Large intestine (tissue), 3 donors: ENCODE data around the gene TENT4B. TPM values are rescaled to one million over a fixed set of nuclear protein-coding genes. Genes with fewer than 3 reads are reported as not detected.

Experiments used
- DNase-seq, 2 donors: peaks; one replicate each; pipeline versions ENCODE4 v3.0.0 to v3.0.0-alpha.2; 2013
- H3K27ac ChIP-seq: one replicate; pipeline ENCODE4 v1.5.1; 2013; ENCODE audit warnings: low read length
- H3K27me3 ChIP-seq: 2 replicates; pipeline ENCODE4 v1.6.1; 2013; ENCODE audit warnings: low read length; ENCODE audit not compliant: control insufficient read depth, insufficient read depth
- H3K36me3 ChIP-seq: 2 replicates; pipeline ENCODE4 v1.6.1; 2013; ENCODE audit warnings: low read length; ENCODE audit not compliant: control insufficient read depth, insufficient read depth
- H3K4me1 ChIP-seq: one replicate; pipeline ENCODE4 v1.6.1; 2013; ENCODE audit warnings: low read length; ENCODE audit not compliant: control insufficient read depth, insufficient read depth
- H3K4me3 ChIP-seq: one replicate; pipeline ENCODE4 v1.5.1; 2013; ENCODE audit warnings: low read length
- H3K9me3 ChIP-seq: one replicate; pipeline ENCODE4 v1.6.1; 2013; ENCODE audit warnings: mild to moderate bottlenecking, low read depth, low read length, moderate library complexity; ENCODE audit not compliant: control insufficient read depth
- WGBS: methylation state at CpG from one replicate; pipeline ENCODE4 v1.1.5; 2013; ENCODE audit warnings: low lambda C conversion rate; ENCODE audit not compliant: insufficient coverage; 5-methylcytosine and 5-hydroxymethylcytosine counted together
- polyA plus RNA-seq: library from polyadenylated mRNA; unstranded; fragments of 120-200 nt; gene quantifications from one replicate; pipeline ENCODE4 v1.2.1, GENCODE V29; 2013

TENT4B gene
- polyA plus RNA-seq, 1 donor = 17.2 TPM

DNA sequence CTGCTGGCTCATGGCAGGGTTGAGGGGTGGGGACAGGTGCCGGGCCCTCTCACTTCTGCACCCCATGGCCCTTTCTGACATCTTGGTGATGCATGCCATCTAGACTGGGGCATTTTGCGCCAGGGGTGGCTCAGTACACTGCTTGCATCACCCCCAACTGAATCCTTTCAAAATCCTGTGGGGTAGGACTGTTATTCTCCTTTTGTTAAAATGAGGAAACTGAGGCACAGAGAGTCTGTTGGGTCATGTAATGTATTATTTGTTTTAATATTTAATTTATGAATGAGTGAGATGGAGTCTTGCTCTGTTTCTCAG, 123.2 kb downstream of the TENT4B start:
- Histone ChIP-seq H3K9me3 (no peaks in the 10 kb centered on the region), H3K4me3 (no peak overlapping the region), H3K4me1 (no peaks in the 10 kb centered on the region), H3K27me3 (no peaks in the 10 kb centered on the region), H3K27ac (no peak overlapping the region), H3K36me3 (no peaks in the 10 kb centered on the region)
- no peak for DNase-seq
- WGBS = no CpG with 5 or more reads among the region's 2 CpGs

DNA sequence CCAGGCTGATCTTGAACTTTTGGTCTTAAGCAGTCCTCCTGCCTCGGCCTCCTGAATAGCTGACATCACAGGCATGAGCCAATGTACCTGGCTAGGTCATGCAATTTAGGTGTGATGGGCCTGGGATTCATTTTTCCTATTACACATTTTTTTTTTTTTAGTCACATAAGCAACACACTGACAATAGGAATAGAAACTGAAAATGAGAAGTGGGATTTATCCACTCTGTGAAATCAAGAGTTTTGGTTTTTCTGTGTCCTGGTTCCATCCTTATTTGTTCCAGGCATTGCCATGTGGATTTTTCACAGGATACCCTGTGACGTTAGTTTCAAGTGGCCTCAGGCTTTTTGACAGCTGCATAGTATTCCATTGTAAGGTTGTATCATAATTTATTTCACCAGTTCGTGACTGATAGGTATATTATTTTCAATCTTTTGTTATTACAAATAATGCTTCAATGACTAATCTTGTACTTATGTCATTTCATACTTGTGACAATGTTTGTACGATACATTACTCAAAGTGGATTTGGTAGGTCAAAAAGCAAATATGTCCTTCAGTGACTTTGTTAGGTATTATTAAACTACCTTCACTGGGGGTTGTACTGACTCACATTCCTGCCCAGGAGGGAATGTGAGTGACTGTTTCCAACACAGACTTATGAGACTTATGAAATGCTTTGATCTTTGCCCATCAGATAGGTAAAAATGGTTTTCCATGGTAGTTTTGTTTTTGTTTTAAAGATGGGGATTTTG, 123.9 kb downstream of the TENT4B start:
- Histone ChIP-seq H3K4me3 (no peak overlapping the region), H3K27ac (no peak overlapping the region), H3K4me1 (no peaks in the 10 kb centered on the region), H3K36me3 (no peaks in the 10 kb centered on the region), H3K9me3 (no peaks in the 10 kb centered on the region), H3K27me3 (no peaks in the 10 kb centered on the region)
- 100% methylated on average over 1 of the region's 4 CpGs for WGBS
- no peak for DNase-seq

DNA sequence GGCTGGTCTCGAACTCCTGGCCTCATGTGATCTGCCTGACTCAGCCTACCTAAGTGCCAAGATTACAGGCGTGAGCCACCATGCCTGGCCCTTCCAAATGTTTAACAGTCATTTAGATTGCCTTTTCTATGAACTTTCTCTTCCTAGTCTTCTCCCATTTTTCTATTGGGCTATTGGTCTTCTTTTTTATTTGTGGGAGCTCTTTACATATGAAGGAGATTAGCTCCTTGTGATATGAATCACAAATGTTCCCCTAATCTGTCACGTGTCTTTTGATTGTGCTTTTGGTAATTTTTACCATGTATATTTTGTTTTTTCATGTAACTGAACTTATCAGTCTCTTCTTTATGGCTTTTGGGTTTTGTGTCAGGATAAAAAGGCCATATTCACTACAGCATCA, 125.1 kb downstream of the TENT4B start:
- no peaks in the 10 kb centered on the region for H3K36me3 ChIP-seq
- H3K4me1 ChIP-seq = peaks cover 9% of the 10 kb centered on the region
- H3K27ac ChIP-seq = no peak overlapping the region
- DNase-seq = no peak
- no peaks in the 10 kb centered on the region for H3K9me3 ChIP-seq
- no peaks in the 10 kb centered on the region for H3K27me3 ChIP-seq
- no peak overlapping the region for H3K4me3 ChIP-seq
- 100% methylated on average over 2 of the region's 3 CpGs for WGBS

DNA sequence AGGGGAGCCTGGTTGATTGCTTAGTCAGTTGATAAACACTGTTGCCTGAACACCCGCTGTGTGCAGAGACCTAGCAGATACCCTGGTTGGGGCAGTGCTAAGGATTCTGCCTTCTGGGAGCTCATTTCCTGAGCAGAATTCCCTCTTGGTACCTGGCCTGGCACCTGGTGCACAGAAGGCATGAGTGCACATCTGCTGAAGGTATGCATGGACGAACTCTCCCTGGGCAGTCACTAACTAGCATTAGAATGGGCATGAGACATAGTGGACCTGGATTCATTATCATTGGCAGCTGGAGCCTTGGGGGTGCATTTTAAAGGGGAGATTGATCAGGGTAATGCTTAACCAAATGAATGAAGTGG, 126.4 kb downstream of the TENT4B start:
- H3K4me1 ChIP-seq = peaks cover 13% of the 10 kb centered on the region
- WGBS = 100% methylated on average over 1 of the region's 2 CpGs
- H3K36me3 ChIP-seq = no peaks in the 10 kb centered on the region
- no peaks in the 10 kb centered on the region for H3K9me3 ChIP-seq
- no peak overlapping the region for H3K27ac ChIP-seq
- no peak overlapping the region for H3K4me3 ChIP-seq
- DNase-seq = no peak
- no peaks in the 10 kb centered on the region for H3K27me3 ChIP-seq

DNA sequence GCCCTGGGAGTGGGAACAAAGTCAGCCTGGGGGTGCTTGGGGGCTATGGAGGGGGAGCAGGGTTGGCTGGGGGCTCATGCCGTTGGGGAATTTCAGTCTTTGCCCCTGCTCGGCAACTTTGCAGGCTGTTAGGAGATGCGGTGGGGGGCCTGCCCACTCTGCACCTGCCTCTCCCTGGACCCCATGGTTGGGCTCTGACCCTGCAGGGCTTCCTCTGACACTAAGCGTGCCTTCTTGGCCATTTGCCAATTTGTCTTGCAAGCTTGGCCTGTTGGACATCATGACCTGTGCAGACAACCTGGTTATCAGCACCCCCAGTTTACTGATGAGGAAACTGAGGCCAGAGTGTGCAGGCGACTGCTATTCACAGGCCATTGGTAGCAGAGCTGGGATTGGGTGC, 127.8 kb downstream of the TENT4B start:
- WGBS = no CpG with 5 or more reads among the region's 5 CpGs
- Histone ChIP-seq H3K9me3 (no peaks in the 10 kb centered on the region), H3K4me3 (no peak overlapping the region), H3K27ac (no peak overlapping the region), H3K36me3 (no peaks in the 10 kb centered on the region), H3K4me1 (peaks cover 13% of the 10 kb centered on the region), H3K27me3 (no peaks in the 10 kb centered on the region)
- DNase-seq = no peak

Other genes starting within 250 kb of the TENT4B start
- 25.3 TPM for gene CNEP1R1, start 128.1 kb upstream of the TENT4B start, polyA plus RNA-seq
- gene HEATR3, start 87.3 kb upstream of the TENT4B start, polyA plus RNA-seq = 11.7 TPM
- gene ADCY7, start 113.2 kb downstream of the TENT4B start, polyA plus RNA-seq = 10.0 TPM
- 69.7 TPM for gene BRD7, start 215.7 kb downstream of the TENT4B start, polyA plus RNA-seq